ENCODE measurements around the gene ASAP3. TPM values are rescaled to one million over a fixed set of nuclear protein-coding genes. Genes with fewer than 3 reads are reported as not detected.

Gene ASAP3
- total and polyA plus RNA-seq, 2 of the 4 experiments (the other 2 are of a cell fraction), result 18.6 to 18.8 TPM

DNA sequence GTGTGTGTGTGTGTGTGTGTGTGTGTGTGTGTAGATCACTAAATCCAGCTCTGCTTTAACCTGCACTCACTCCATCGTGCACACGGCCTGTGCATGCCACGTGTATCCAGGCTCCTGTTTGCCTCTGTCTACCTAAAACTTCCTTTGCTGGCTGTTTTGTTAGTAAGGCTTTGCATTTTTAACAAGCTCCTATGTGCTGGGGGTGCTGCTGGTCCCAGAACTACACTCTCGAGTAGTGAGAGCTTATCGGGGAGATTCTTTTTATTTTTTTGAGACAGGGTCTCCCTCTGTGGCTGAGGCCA lies 58.8 kb downstream of the ASAP3 start:
- Histone ChIP-seq H3K4ac (ENCODE audit: low read depth, low read length) (peak overlapping the region; percentile 54), H2AK9ac (replicated peaks; ENCODE audit: low read depth, low read length, poor library complexity) (no peak overlapping the region), H2AK5ac (ENCODE audit: low read depth, low read length) (no peak overlapping the region), H3K23ac (ENCODE audit: low read depth, low read length) (peak overlapping the region; percentile 31; the same call in 1 of the 2 replicates), H4K8ac (ENCODE audit: low read depth in 2 of 2, low read length in 2 of 2) (peak overlapping the region; percentile 19 to 80; a peak in 3 of 4 replicates), H3K27me3 (ENCODE audit: control insufficient read depth, insufficient read depth, low read length) (no peaks in the 10 kb centered on the region), H3K9me3 (ENCODE audit: control insufficient read depth, insufficient read depth, low read length) (no peaks in the 10 kb centered on the region), H3K79me1 (ENCODE audit: low read depth in 1 of 2, low read length in 2 of 2) (peaks cover 0 to 11% of the 10 kb centered on the region in 2 experiments; a peak in 2 of 4 replicates), H4K91ac (ENCODE audit: insufficient read depth, low read depth, low read length) (no peak overlapping the region; the same call in 1 of the 2 replicates), H3K9me1 (ENCODE audit: insufficient read depth, low read length) (peaks cover 20% of the 10 kb centered on the region), H3K9ac (ENCODE audit: low read depth, low read length) (no peak overlapping the region), H3K18ac (ENCODE audit: low read depth, low read length) (peak overlapping the region; percentile 46), H2BK20ac (ENCODE audit: low read depth, low read length) (0 out of 2 replicates have a peak overlapping the region, but pooled peaks have one; percentile 9), H3K4me2 (ENCODE audit: low read depth, low read length) (peak overlapping the region; percentile 33; the same call in 1 of the 2 replicates), H4K20me1 (ENCODE audit: insufficient read depth, low read length) (no peaks in the 10 kb centered on the region; the same call in 1 of the 2 replicates), H3K56ac (ENCODE audit: extremely low read depth, insufficient read depth, low read length) (no peak overlapping the region), H2BK120ac (ENCODE audit: low read depth, low read length) (peak overlapping the region; percentile 39; the same call in 1 of the 2 replicates), H3K14ac (replicated peaks; ENCODE audit: low read depth, low read length) (0 out of 2 replicates have a peak overlapping the region, but pooled peaks have one; percentile 25), H4K5ac (ENCODE audit: low read depth, low read length) (peak overlapping the region; percentile 70), H3K4me3 (ENCODE audit: insufficient read depth, low read depth, low read length) (peak overlapping the region; percentile 7; the same call in 1 of the 2 replicates), H3K4me1 (ENCODE audit: control insufficient read depth, insufficient read depth, low read length) (peaks cover 14% of the 10 kb centered on the region), H2AFZ (replicated peaks; ENCODE audit: low read length, poor library complexity) (peak overlapping the region; percentile 87), H2BK5ac (ENCODE audit: low read depth, low read length, poor library complexity, severe bottlenecking) (no peak overlapping the region), H2BK15ac (ENCODE audit: low read depth, low read length) (no peak overlapping the region; the same call in 2 of the 3 replicates), H3K36me3 (ENCODE audit: control insufficient read depth, insufficient read depth, low read length) (peaks cover 6% of the 10 kb centered on the region; the same call in 1 of the 2 replicates), H3K27ac (ENCODE audit: insufficient read depth, low read length) (no peak overlapping the region)
- dilution Hi-C loops (cut with HindIII; ENCODE audit: low sequenced_read_pairs, unreplicated experiment), result loop anchor here (10.0 kb wide), 1 partner anchor 90 kb away; no protein-coding TSS in a partner anchor
- no TSS peak for BruUV-seq (replicated peaks)
- in situ Hi-C loops (cut with MboI; ENCODE audit: low sequenced_read_pairs), result no loop called here
- WGBS, 2 experiments (ENCODE audit: extremely low coverage in 2 of 2, insufficient read length in 1 of 2), result no CpG with 5 or more reads among the region's 5 CpGs
- intact Hi-C loops (cut with micrococcal nuclease), result no loop called here
- CTCF ChIA-PET, result no interaction called here
- no peak for TF ChIP-seq BHLHE40 (IDR thresholded peaks at IDR 0.05; ENCODE audit: low read depth, low read length)
- no peak for TF ChIP-seq RFX5 (IDR thresholded peaks at IDR 0.05; ENCODE audit: low read depth, low read length)
- no peak for TF ChIP-seq CEBPB (IDR thresholded peaks at IDR 0.05; ENCODE audit: low read depth, low read length)
- no peak for TF ChIP-seq CHD1 (IDR thresholded peaks at IDR 0.05; ENCODE audit: low read depth, low read length)
- TF ChIP-seq SMC3 (IDR thresholded peaks at IDR 0.05; ENCODE audit: low read depth, low read length), result no peak
- TF ChIP-seq FOS (IDR thresholded peaks at IDR 0.05; ENCODE audit: low read depth, low read length), result no peak
- TF ChIP-seq MAFK (IDR thresholded peaks at IDR 0.05; ENCODE audit: low read depth, low read length), result no peak
- TF ChIP-seq NFE2L2 (IDR thresholded peaks at IDR 0.05; ENCODE audit: low read depth, low read length), result no peak
- TF ChIP-seq, protein P1, sequence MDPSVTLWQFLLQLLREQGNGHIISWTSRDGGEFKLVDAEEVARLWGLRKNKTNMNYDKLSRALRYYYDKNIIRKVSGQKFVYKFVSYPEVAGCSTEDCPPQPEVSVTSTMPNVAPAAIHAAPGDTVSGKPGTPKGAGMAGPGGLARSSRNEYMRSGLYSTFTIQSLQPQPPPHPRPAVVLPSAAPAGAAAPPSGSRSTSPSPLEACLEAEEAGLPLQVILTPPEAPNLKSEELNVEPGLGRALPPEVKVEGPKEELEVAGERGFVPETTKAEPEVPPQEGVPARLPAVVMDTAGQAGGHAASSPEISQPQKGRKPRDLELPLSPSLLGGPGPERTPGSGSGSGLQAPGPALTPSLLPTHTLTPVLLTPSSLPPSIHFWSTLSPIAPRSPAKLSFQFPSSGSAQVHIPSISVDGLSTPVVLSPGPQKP (IDR thresholded peaks at IDR 0.05; ENCODE audit: borderline replicate concordance, low read depth, low read length), result no peak
- TF ChIP-seq RAD21 (IDR thresholded peaks at IDR 0.05; ENCODE audit: low read length), result no peak
- TF ChIP-seq, protein P2, sequence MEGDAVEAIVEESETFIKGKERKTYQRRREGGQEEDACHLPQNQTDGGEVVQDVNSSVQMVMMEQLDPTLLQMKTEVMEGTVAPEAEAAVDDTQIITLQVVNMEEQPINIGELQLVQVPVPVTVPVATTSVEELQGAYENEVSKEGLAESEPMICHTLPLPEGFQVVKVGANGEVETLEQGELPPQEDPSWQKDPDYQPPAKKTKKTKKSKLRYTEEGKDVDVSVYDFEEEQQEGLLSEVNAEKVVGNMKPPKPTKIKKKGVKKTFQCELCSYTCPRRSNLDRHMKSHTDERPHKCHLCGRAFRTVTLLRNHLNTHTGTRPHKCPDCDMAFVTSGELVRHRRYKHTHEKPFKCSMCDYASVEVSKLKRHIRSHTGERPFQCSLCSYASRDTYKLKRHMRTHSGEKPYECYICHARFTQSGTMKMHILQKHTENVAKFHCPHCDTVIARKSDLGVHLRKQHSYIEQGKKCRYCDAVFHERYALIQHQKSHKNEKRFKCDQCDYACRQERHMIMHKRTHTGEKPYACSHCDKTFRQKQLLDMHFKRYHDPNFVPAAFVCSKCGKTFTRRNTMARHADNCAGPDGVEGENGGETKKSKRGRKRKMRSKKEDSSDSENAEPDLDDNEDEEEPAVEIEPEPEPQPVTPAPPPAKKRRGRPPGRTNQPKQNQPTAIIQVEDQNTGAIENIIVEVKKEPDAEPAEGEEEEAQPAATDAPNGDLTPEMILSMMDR (conservative IDR thresholded peaks at IDR 0.05; ENCODE audit: low read depth, low read length), result no peak
- no peak for TF ChIP-seq MAZ (IDR thresholded peaks at IDR 0.05; ENCODE audit: borderline replicate concordance, low read depth, low read length)
- TF ChIP-seq RCOR1 (IDR thresholded peaks at IDR 0.05; ENCODE audit: insufficient replicate concordance, low read length), result no peak
- no peak for TF ChIP-seq POLR2A (IDR thresholded peaks at IDR 0.05; ENCODE audit: low read depth, low read length)
- TF ChIP-seq MXI1 (IDR thresholded peaks at IDR 0.05; ENCODE audit: borderline replicate concordance, low read depth, low read length), result no peak
- TF ChIP-seq, protein P3, sequence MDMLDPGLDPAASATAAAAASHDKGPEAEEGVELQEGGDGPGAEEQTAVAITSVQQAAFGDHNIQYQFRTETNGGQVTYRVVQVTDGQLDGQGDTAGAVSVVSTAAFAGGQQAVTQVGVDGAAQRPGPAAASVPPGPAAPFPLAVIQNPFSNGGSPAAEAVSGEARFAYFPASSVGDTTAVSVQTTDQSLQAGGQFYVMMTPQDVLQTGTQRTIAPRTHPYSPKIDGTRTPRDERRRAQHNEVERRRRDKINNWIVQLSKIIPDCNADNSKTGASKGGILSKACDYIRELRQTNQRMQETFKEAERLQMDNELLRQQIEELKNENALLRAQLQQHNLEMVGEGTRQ (IDR thresholded peaks at IDR 0.05; ENCODE audit: low read depth, low read length), result no peak
- POLR2A ChIA-PET (ENCODE audit: unreplicated experiment), result interaction anchor here (0.6 kb wide), 2 partner anchors 17 to 81 kb away, joined by 3 to 7 read pairs; partner anchors contain the start of gene HNRNPR
- ATAC-seq (ENCODE audit: low read depth) (no peak), DNase-seq (no peak)
